Measurements from ENCODE around the gene RRBP1.

The RRBP1 gene

DNA sequence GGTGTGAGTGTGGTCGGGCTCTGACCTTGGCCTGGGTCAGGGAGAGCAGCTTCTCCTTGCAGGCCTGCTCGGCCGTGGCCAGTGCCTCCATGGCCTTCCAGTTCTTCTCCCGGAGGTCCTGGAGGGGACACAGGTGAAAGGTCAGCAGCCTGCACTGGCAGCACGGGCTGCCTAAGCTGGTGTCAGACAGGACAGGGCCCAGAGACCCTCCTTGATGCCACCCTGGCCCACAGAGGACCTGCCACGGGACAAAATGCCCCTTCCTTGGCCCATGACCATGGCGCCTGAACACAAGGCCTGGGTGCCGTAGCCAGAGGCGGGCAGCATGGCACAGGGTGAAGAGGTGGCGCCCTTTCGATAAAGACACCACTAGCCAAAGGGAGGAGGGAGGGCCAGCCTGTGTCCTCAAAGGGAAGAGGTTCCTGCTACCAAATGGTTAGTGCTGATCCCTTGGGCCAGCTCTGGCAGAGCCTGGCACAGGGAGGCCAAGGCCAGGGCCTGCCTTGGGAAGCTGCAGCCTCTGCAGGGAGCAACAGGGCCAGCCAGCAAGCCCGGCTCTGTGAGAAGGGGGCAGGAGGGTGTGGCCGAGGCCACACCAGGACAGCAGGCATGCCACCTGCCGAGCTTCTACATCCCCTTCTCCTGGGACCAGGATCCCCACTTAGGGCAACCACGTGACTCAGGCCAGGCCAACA lies 57.3 kb downstream of the RRBP1 start:
- Histone ChIP-seq H3K9me3 (ENCODE audit: control insufficient read depth in 1 of 2, low read length in 2 of 2) (no peaks in the 10 kb centered on the region), H3K36me3 (ENCODE audit: control insufficient read depth in 1 of 2, insufficient read depth in 2 of 2, low read length in 2 of 2) (peaks cover 86 to 96% of the 10 kb centered on the region in 2 donors)

DNA sequence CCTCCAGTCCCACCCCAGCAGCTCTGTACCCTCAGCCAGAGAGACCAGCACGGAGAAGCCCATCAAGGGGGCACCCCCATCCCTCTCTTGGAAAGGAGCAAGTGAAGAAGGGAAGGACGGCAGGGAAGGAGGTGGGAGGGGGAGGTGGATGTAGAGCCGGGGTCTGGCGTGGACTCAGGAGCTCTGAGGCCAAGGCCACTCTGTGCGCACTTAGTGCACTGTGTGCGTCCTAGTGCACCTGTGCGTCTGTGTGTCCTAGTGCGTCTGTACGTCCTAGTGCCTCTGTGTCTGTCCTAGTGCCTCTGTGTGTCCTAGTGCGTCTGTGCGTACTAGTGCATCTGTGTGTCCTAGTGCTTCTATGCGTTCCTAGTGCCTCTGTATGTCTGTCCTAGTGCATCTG lies 58.0 kb downstream of the RRBP1 start:
- H3K36me3 ChIP-seq (ENCODE audit: control insufficient read depth in 1 of 2, insufficient read depth in 2 of 2, low read length in 2 of 2): peaks cover 86 to 96% of the 10 kb centered on the region in 2 donors
- H3K9ac ChIP-seq (ENCODE audit: low read depth in 1 of 2, low read length in 2 of 2): no peak overlapping the region
- H3K4me3 ChIP-seq (ENCODE audit: low read depth in 1 of 2, low read length in 2 of 2): no peak overlapping the region
- peaks cover 0 to 4% of the 10 kb centered on the region in 2 donors for H3K4me1 ChIP-seq (ENCODE audit: control insufficient read depth in 1 of 2, insufficient read depth in 2 of 2, low read length in 2 of 2)
- H3K27me3 ChIP-seq (ENCODE audit: control insufficient read depth in 1 of 2, insufficient read depth in 2 of 2, low read length in 2 of 2): no peaks in the 10 kb centered on the region
- no peaks in the 10 kb centered on the region for H3K9me3 ChIP-seq (ENCODE audit: control insufficient read depth in 1 of 2, low read length in 2 of 2)
- H3K27ac ChIP-seq (ENCODE audit: low read depth, low read length): no peak overlapping the region

More for the DNA sequence above, 57.3 kb downstream of the RRBP1 start:
- H3K9ac ChIP-seq (ENCODE audit: low read depth in 1 of 2, low read length in 2 of 2): no peak overlapping the region
- H3K4me3 ChIP-seq (ENCODE audit: low read depth in 1 of 2, low read length in 2 of 2): no peak overlapping the region
- no peaks in the 10 kb centered on the region for H3K27me3 ChIP-seq (ENCODE audit: control insufficient read depth in 1 of 2, insufficient read depth in 2 of 2, low read length in 2 of 2)
- H3K27ac ChIP-seq (ENCODE audit: low read depth, low read length): no peak overlapping the region
- H3K4me1 ChIP-seq (ENCODE audit: control insufficient read depth in 1 of 2, insufficient read depth in 2 of 2, low read length in 2 of 2): peaks cover 0 to 4% of the 10 kb centered on the region in 2 donors

- Histone ChIP-seq H3K27me3 (ENCODE audit: control insufficient read depth in 1 of 2, insufficient read depth in 2 of 2, low read length in 2 of 2) (no peaks in the 10 kb centered on the region), H3K4me3 (ENCODE audit: low read depth in 1 of 2, low read length in 2 of 2) (no peak overlapping the region), H3K36me3 (ENCODE audit: control insufficient read depth in 1 of 2, insufficient read depth in 2 of 2, low read length in 2 of 2) (peaks cover 90 to 96% of the 10 kb centered on the region in 2 donors), H3K27ac (ENCODE audit: low read depth, low read length) (no peak overlapping the region), H3K9ac (ENCODE audit: low read depth in 1 of 2, low read length in 2 of 2) (no peak overlapping the region), H3K9me3 (ENCODE audit: control insufficient read depth in 1 of 2, low read length in 2 of 2) (no peaks in the 10 kb centered on the region), H3K4me1 (ENCODE audit: control insufficient read depth in 1 of 2, insufficient read depth in 2 of 2, low read length in 2 of 2) (peaks cover 0 to 4% of the 10 kb centered on the region in 2 donors)
Observed at GRCh38 chr20:17622851-17623508, 59.1 kb downstream of the RRBP1 start.

DNA sequence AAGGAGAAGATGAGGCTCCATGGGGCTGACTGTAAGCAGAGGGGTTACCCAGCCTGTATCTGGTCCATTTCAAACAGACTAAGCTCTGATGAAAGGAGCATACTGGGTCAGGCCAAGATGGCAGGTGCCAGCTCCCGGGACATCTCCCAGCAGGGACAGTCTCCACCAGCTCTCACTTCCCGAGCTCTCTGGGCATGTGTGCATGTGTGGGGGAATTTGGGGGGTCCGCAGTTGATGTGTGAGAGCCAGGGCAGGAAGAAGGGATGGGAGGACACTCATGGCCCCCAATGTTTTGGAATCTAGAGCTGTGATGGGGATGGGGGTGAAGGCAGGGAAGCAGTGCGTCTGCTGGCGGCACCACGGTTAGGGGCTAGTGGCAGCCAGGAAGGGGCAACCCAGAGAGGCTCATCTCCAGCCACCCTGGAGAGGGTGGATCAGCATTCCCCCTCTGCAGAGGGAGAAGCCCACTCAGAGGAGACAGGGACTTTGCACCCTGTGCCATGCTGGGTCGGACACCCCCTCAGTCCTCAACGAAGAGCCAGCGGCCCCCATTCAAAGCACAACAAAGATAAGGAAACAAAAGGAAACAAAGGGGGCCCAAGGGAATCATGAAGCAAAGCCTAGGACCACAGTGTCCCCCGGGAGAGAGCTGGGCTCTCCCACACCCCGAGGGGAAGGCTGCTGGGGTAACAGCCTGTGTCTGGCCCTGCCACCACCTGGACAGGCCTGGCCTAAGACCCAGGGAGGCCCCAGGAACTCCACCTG lies 59.8 kb downstream of the RRBP1 start:
- Histone ChIP-seq H3K4me3 (ENCODE audit: low read depth in 1 of 2, low read length in 2 of 2) (no peak overlapping the region), H3K27ac (ENCODE audit: low read depth, low read length) (no peak overlapping the region), H3K9me3 (ENCODE audit: control insufficient read depth in 1 of 2, low read length in 2 of 2) (no peaks in the 10 kb centered on the region), H3K4me1 (ENCODE audit: control insufficient read depth in 1 of 2, insufficient read depth in 2 of 2, low read length in 2 of 2) (peaks cover 0 to 4% of the 10 kb centered on the region in 2 donors), H3K9ac (ENCODE audit: low read depth in 1 of 2, low read length in 2 of 2) (no peak overlapping the region), H3K36me3 (ENCODE audit: control insufficient read depth in 1 of 2, insufficient read depth in 2 of 2, low read length in 2 of 2) (peaks cover 85 to 96% of the 10 kb centered on the region in 2 donors), H3K27me3 (ENCODE audit: control insufficient read depth in 1 of 2, insufficient read depth in 2 of 2, low read length in 2 of 2) (no peaks in the 10 kb centered on the region)

DNA sequence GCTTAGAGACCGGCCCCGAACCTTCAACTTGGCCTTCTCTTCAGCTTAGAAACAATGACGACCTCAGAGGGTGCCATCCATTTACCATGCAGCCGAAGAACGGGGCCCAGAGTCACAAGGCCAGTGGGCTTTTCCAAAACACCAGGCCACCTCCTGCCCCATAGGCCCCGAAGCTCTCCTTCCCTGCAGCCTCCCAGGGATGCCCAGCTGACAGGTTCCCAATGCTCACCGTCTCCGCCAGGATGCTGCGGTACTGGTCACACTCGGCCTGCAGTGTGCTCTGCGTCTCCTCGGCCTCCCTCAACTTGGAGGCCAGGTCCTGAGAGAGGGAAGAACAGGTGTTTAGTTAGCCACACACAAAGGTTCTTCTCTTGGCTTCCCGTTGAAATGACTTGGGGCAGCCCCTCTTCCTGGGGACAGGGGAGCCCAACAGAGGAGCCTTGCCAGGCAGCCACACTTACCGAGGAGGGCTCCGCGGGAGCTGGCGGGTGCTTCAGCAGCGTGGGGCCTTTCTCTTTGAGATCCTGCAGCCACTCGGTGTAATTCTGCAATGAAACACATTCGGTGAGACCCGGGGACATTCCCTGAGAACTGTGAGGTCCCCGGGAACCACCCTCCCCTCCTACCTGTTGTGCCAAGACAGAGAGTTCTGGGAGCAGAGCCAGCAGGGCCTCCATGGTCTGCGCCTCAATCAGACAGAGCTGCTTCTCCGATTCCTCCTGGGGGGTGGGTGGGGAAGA lies 60.6 kb downstream of the RRBP1 start:
- Histone ChIP-seq H3K36me3 (ENCODE audit: control insufficient read depth in 1 of 2, insufficient read depth in 2 of 2, low read length in 2 of 2) (peaks cover 77 to 96% of the 10 kb centered on the region in 2 donors), H3K27me3 (ENCODE audit: control insufficient read depth in 1 of 2, insufficient read depth in 2 of 2, low read length in 2 of 2) (no peaks in the 10 kb centered on the region), H3K27ac (ENCODE audit: low read depth, low read length) (no peak overlapping the region), H3K9me3 (ENCODE audit: control insufficient read depth in 1 of 2, low read length in 2 of 2) (no peaks in the 10 kb centered on the region), H3K4me3 (ENCODE audit: low read depth in 1 of 2, low read length in 2 of 2) (no peak overlapping the region), H3K9ac (ENCODE audit: low read depth in 1 of 2, low read length in 2 of 2) (no peak overlapping the region), H3K4me1 (ENCODE audit: control insufficient read depth in 1 of 2, insufficient read depth in 2 of 2, low read length in 2 of 2) (peaks cover 0 to 2% of the 10 kb centered on the region in 2 donors)

DNA sequence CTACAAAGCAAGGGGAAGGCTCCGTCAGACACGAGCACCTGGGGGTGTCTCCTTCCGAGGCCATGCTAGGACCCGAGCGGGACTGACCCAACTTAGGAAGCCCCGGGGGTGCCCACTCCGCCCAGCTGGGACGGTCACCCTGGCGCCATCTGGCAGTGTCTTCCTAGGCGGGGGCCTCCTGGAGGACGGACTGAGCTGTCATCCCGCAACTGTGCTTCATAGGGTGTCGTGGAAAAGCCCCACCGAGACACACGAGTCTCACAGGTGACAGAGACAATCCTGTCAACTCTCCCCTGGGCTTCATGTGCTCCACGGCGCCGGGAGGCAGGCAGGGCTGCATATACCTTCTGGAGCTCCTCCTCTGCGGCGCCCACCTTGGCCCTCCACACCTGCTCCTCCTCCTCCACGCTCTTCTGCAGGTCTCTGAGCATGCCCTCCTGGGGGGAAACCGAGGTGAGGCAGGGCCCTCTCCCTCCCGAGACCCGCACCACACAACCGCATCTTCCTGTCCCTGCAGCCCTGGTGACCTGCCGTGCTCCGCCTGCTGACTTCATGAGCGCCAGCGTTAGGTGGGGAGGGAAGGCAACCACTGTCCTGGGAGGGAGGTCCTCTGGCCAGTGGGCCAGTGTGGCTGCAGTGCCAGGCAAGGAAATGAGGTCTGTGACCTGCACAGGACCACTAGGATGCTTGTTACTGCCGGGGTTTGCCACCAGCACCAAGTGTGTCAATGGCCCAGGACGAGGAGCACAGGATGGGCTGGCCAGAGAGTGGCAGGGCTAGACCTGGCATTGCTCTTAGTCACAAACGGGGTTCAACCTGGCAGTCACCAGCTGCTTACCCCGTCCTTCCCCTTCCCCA lies 61.4 kb downstream of the RRBP1 start:
- Histone ChIP-seq H3K27ac (ENCODE audit: low read depth, low read length) (no peak overlapping the region), H3K36me3 (ENCODE audit: control insufficient read depth in 1 of 2, insufficient read depth in 2 of 2, low read length in 2 of 2) (peaks cover 75 to 96% of the 10 kb centered on the region in 2 donors), H3K9ac (ENCODE audit: low read depth in 1 of 2, low read length in 2 of 2) (no peak overlapping the region), H3K4me1 (ENCODE audit: control insufficient read depth in 1 of 2, insufficient read depth in 2 of 2, low read length in 2 of 2) (peaks cover 0 to 4% of the 10 kb centered on the region in 2 donors), H3K4me3 (ENCODE audit: low read depth in 1 of 2, low read length in 2 of 2) (no peak overlapping the region), H3K27me3 (ENCODE audit: control insufficient read depth in 1 of 2, insufficient read depth in 2 of 2, low read length in 2 of 2) (no peaks in the 10 kb centered on the region), H3K9me3 (ENCODE audit: control insufficient read depth in 1 of 2, low read length in 2 of 2) (no peaks in the 10 kb centered on the region)

- no peaks in the 10 kb centered on the region for H3K27me3 ChIP-seq (ENCODE audit: control insufficient read depth in 1 of 2, insufficient read depth in 2 of 2, low read length in 2 of 2)
- no peak overlapping the region for H3K27ac ChIP-seq (ENCODE audit: low read depth, low read length)
- H3K4me1 ChIP-seq (ENCODE audit: control insufficient read depth in 1 of 2, insufficient read depth in 2 of 2, low read length in 2 of 2): peaks cover 7 to 13% of the 10 kb centered on the region in 2 donors
- no peaks in the 10 kb centered on the region for H3K9me3 ChIP-seq (ENCODE audit: control insufficient read depth in 1 of 2, low read length in 2 of 2)
- no peak overlapping the region for H3K4me3 ChIP-seq (ENCODE audit: low read depth in 1 of 2, low read length in 2 of 2)
- no peak overlapping the region for H3K9ac ChIP-seq (ENCODE audit: low read depth in 1 of 2, low read length in 2 of 2)
- H3K36me3 ChIP-seq (ENCODE audit: control insufficient read depth in 1 of 2, insufficient read depth in 2 of 2, low read length in 2 of 2): peaks cover 65 to 95% of the 10 kb centered on the region in 2 donors
Observed at GRCh38 chr20:17619351-17620093, 62.5 kb downstream of the RRBP1 start.

GRCh38 chr20:17618673-17619013 lies 63.4 kb downstream of the RRBP1 start:
- no peak overlapping the region for H3K9ac ChIP-seq (ENCODE audit: low read depth in 1 of 2, low read length in 2 of 2)
- no peak overlapping the region for H3K4me3 ChIP-seq (ENCODE audit: low read depth in 1 of 2, low read length in 2 of 2)
- no peaks in the 10 kb centered on the region for H3K9me3 ChIP-seq (ENCODE audit: control insufficient read depth in 1 of 2, low read length in 2 of 2)
- peaks cover 56 to 94% of the 10 kb centered on the region in 2 donors for H3K36me3 ChIP-seq (ENCODE audit: control insufficient read depth in 1 of 2, insufficient read depth in 2 of 2, low read length in 2 of 2)
- no peak overlapping the region for H3K27ac ChIP-seq (ENCODE audit: low read depth, low read length)
- peaks cover 8 to 19% of the 10 kb centered on the region in 2 donors for H3K4me1 ChIP-seq (ENCODE audit: control insufficient read depth in 1 of 2, insufficient read depth in 2 of 2, low read length in 2 of 2)
- H3K27me3 ChIP-seq (ENCODE audit: control insufficient read depth in 1 of 2, insufficient read depth in 2 of 2, low read length in 2 of 2): no peaks in the 10 kb centered on the region
